ENCODE results near the gene IGFBP2. TPM values are rescaled to one million over a fixed set of nuclear protein-coding genes. Genes with fewer than 3 reads are reported as not detected.

IGFBP2 gene
- total and polyA plus RNA-seq, 9 of the 15 experiments (the other 6 are each of a cell fraction or from before 2014, with no cell fraction given) = 0.93 TPM; not detected in 8

- Histone ChIP-seq H3K79me2 (ENCODE audit: control insufficient read depth, insufficient read depth, low read length) (no peaks in the 10 kb centered on the region), H2AFZ (ENCODE audit: low read depth, low read length) (no peak overlapping the region), H3K4me2 (ENCODE audit: insufficient read depth, low read length) (no peak overlapping the region), H4K20me1 (replicated peaks; ENCODE audit: control insufficient read depth, insufficient read depth, low read length) (no peaks in the 10 kb centered on the region), H3K27ac (ENCODE audit: extremely low read depth, low read depth, low read length) (no peak overlapping the region), H3K4me1 (replicated peaks in 1 of 2; ENCODE audit: control insufficient read depth in 2 of 2, insufficient read depth in 2 of 2, low read length in 2 of 2) (peaks cover 4 to 6% of the 10 kb centered on the region in 2 experiments; a peak in 4 of 5 replicates), H3K4me3 (no peak overlapping the region), H3K9me1 (ENCODE audit: control insufficient read depth, insufficient read depth, low read length) (no peaks in the 10 kb centered on the region), H3K36me3 (ENCODE audit: control insufficient read depth, insufficient read depth, low read length) (no peaks in the 10 kb centered on the region), H3K9ac (ENCODE audit: insufficient read depth in 1 of 2, low read depth in 2 of 2, low read length in 2 of 2) (no peak overlapping the region), H3K9me3 (replicated peaks; ENCODE audit: control insufficient read depth, insufficient read depth, low read depth, low read length) (no peaks in the 10 kb centered on the region; the same call in 1 of the 2 replicates), H3K27me3 (ENCODE audit: control insufficient read depth in 2 of 2, insufficient read depth in 2 of 2, low read length in 2 of 2) (peaks cover 0 to 8% of the 10 kb centered on the region in 2 experiments; a peak in 2 of 5 replicates)
- no peak for FAIRE-seq
- 47% methylated on average over 11 of the region's 12 CpGs for WGBS (ENCODE audit: insufficient coverage, low coverage, missing lambda C conversion rate)
- CTCF ChIA-PET (ENCODE audit: low intra/inter-chr PET ratio) = no interaction called here
- TF ChIP-seq POLR2AphosphoS2 (IDR thresholded peaks at IDR 0.05; ENCODE audit: low read length) (no peak), TFE3 (CRISPR knock-in tag; IDR thresholded peaks at IDR 0.05) (no peak), U2AF1 (optimal IDR thresholded peaks at IDR 0.05; ENCODE audit: low read depth, low read length) (no peak), ESRRB (CRISPR knock-in tag; IDR thresholded peaks at IDR 0.05; ENCODE audit: borderline replicate concordance) (no peak), HEY1 (CRISPR knock-in tag; IDR thresholded peaks at IDR 0.05; ENCODE audit: borderline replicate concordance) (no peak), KDM5B (IDR thresholded peaks at IDR 0.05; ENCODE audit: insufficient replicate concordance, low read depth, low read length) (no peak), CTCF (IDR thresholded peaks at IDR 0.05 in 2 of 3, conservative IDR thresholded peaks at IDR 0.05 in 1 of 3; ENCODE audit: insufficient read depth in 2 of 3, low read depth in 1 of 3, low read length in 3 of 3) (no peak), NR2C1 (IDR thresholded peaks at IDR 0.05) (no peak), NR2C1 (tag; IDR thresholded peaks at IDR 0.05) (no peak), SMARCC2 (IDR thresholded peaks at IDR 0.05; ENCODE audit: low read depth) (no peak), TCF7L2 (IDR thresholded peaks at IDR 0.05; ENCODE audit: low read depth, low read length) (no peak), SMARCA4 (IDR thresholded peaks at IDR 0.05) (no peak), HIVEP1 (CRISPR knock-in tag; IDR thresholded peaks at IDR 0.05) (no peak), EHMT2 (IDR thresholded peaks at IDR 0.05) (no peak), GABPA (tag; conservative IDR thresholded peaks at IDR 0.05; ENCODE audit: low read depth) (no peak), RBM34 (IDR thresholded peaks at IDR 0.05; ENCODE audit: borderline replicate concordance, insufficient read depth, low read length) (no peak)
- ATAC-seq = no peak
- no peak for DNase-seq (ENCODE audit: extremely low read depth in 1 of 4, low spot score in 3 of 4)
- intact Hi-C loops (cut with micrococcal nuclease) = no loop called here
- BruUV-seq (replicated peaks) = no TSS peak
- in situ Hi-C loops (cut with MboI) = no loop called here
- POLR2A ChIA-PET = no interaction called here
These were observed 12.4 kb upstream of the IGFBP2 start for GRCh38 chr2:216620786-216621185.
